ENCODE measurements around the gene RERE. TPM values are rescaled to one million over a fixed set of nuclear protein-coding genes. Genes with fewer than 3 reads are reported as not detected.

RERE gene
- total RNA-seq, 1 experiment from 2014 or later: 73.4 TPM

DNA sequence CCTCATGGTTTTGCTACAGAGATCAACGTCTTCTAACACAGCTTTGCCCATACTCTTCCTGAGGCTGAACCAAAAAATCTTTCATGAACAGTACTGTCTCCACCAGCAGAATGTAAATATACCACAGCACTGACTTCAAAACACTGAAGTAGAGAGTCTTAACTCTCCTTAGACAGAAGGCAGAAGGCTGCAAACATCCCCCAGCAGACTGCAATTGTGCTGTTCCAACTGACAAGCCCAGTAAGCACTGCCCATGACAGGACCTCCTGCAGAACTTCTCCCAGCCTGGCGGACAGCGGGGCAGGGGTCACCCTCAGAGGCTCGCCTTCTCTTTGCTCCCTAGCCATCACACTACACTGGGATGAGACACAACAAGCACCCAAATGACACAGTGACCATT is 218.7 kb downstream of the RERE start:
- DNase-seq: no peak
- no peaks in the 10 kb centered on the region for H3K4me1 ChIP-seq (replicated peaks; ENCODE audit: insufficient read depth)
- no peaks in the 10 kb centered on the region for H3K27me3 ChIP-seq (ENCODE audit: insufficient read depth, low read depth)
- no peaks in the 10 kb centered on the region for H3F3A ChIP-seq (ENCODE audit: insufficient read depth, low read depth)
- intact Hi-C loops (cut with micrococcal nuclease; ENCODE audit: unreplicated experiment): no loop called here
- H3K9me3 ChIP-seq (ENCODE audit: insufficient read depth, low read depth): no peaks in the 10 kb centered on the region
- no TSS peak for BruUV-seq (replicated peaks)
- ChIA-PET CTCF (interaction anchor here (0.6 kb wide), 1 partner anchor 8 kb away, joined by 4 read pairs; no protein-coding TSS in a partner anchor), POLR2A (ENCODE audit: unreplicated experiment) (no interaction called here)
- H4K20me1 ChIP-seq (ENCODE audit: insufficient read depth): 0 out of 2 replicates have a peak, but pooled peaks cover 3% of the 10 kb centered on the region
- no peak for TF ChIP-seq EZH2 (IDR thresholded peaks at IDR 0.05; ENCODE audit: low read depth)
- TF ChIP-seq, protein P1, sequence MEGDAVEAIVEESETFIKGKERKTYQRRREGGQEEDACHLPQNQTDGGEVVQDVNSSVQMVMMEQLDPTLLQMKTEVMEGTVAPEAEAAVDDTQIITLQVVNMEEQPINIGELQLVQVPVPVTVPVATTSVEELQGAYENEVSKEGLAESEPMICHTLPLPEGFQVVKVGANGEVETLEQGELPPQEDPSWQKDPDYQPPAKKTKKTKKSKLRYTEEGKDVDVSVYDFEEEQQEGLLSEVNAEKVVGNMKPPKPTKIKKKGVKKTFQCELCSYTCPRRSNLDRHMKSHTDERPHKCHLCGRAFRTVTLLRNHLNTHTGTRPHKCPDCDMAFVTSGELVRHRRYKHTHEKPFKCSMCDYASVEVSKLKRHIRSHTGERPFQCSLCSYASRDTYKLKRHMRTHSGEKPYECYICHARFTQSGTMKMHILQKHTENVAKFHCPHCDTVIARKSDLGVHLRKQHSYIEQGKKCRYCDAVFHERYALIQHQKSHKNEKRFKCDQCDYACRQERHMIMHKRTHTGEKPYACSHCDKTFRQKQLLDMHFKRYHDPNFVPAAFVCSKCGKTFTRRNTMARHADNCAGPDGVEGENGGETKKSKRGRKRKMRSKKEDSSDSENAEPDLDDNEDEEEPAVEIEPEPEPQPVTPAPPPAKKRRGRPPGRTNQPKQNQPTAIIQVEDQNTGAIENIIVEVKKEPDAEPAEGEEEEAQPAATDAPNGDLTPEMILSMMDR (conservative IDR thresholded peaks at IDR 0.05): no peak
- H3K36me3 ChIP-seq (ENCODE audit: low read depth): no peaks in the 10 kb centered on the region
- H2AFZ ChIP-seq: no peak overlapping the region
- no peak overlapping the region for H3K4me3 ChIP-seq
- no peak overlapping the region for H3K4me2 ChIP-seq
- H3K79me2 ChIP-seq (ENCODE audit: low read depth): no peaks in the 10 kb centered on the region
- H3K27ac ChIP-seq: no peak overlapping the region
- H3K9me2 ChIP-seq (ENCODE audit: insufficient read depth): no peaks in the 10 kb centered on the region

DNA sequence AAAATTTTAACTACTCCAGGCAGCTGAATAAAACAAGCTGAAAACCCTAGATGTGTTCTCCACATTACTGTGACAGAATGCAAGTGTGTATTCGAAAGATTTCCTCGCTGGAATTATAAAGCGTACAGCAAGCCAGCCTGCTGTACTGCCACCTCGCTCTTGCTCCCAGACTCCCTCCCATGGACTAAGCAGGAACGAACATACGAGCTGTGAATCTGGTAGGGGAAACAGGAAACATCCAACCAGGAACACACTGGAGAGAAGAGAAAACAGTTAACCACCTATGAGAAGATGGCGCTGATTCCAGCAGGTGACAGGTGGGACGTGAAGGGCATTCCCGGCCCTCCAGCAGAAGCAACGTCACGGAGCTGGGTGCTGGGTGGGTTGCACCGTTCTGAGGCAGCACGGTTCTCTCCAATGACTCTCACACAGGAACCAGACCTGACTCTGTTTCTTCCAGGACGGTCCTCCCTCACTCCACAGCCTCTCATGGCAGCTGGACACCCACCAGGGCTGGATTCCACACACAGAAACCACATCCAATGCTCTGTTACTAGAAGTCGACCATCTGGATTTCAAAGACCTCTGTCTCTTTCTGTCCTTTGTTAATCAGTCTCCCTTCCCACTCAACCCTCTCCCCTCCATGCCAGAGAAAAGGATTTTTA is 219.2 kb downstream of the RERE start:
- Histone ChIP-seq H3K9me3 (ENCODE audit: insufficient read depth, low read depth) (no peaks in the 10 kb centered on the region), H3K27me3 (ENCODE audit: insufficient read depth, low read depth) (no peaks in the 10 kb centered on the region), H4K20me1 (ENCODE audit: insufficient read depth) (0 out of 2 replicates have a peak, but pooled peaks cover 3% of the 10 kb centered on the region), H2AFZ (no peak overlapping the region), H3K4me3 (no peak overlapping the region), H3K27ac (no peak overlapping the region), H3K9me2 (ENCODE audit: insufficient read depth) (no peaks in the 10 kb centered on the region), H3K79me2 (ENCODE audit: low read depth) (no peaks in the 10 kb centered on the region), H3K4me2 (no peak overlapping the region), H3K36me3 (ENCODE audit: low read depth) (no peaks in the 10 kb centered on the region), H3F3A (ENCODE audit: insufficient read depth, low read depth) (no peaks in the 10 kb centered on the region), H3K4me1 (replicated peaks; ENCODE audit: insufficient read depth) (no peaks in the 10 kb centered on the region)
- TF ChIP-seq EZH2 (IDR thresholded peaks at IDR 0.05; ENCODE audit: low read depth): no peak
- TF ChIP-seq, protein P1 (conservative IDR thresholded peaks at IDR 0.05): no peak
- no peak for DNase-seq
- ChIA-PET CTCF (no interaction called here), POLR2A (ENCODE audit: unreplicated experiment) (no interaction called here)
- no TSS peak for BruUV-seq (replicated peaks)
- intact Hi-C loops (cut with micrococcal nuclease; ENCODE audit: unreplicated experiment): no loop called here

DNA sequence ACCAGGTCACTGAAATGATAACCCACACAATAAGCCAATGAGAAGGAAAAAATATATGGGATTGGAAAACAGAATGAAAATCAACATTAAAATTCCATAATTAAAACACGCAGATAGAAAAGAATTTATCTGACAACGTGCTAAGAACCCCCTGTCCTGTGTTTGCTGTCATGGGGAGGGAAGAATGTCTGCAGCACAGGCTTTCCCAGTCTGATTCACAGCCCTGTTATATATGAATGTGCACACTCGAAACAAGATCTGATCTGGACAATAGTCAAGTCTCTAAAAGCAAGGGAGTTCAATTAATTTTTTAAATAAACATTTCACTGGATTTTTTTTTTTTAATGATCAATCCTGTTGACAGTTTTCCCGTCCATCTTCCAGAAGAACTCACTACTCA is 220.0 kb downstream of the RERE start:
- CTCF ChIA-PET: no interaction called here
- Histone ChIP-seq H3K27ac (no peak overlapping the region), H3K4me2 (no peak overlapping the region), H4K20me1 (ENCODE audit: insufficient read depth) (0 out of 2 replicates have a peak, but pooled peaks cover 3% of the 10 kb centered on the region), H3K36me3 (ENCODE audit: low read depth) (no peaks in the 10 kb centered on the region), H3K9me2 (ENCODE audit: insufficient read depth) (no peaks in the 10 kb centered on the region), H3K9me3 (ENCODE audit: insufficient read depth, low read depth) (no peaks in the 10 kb centered on the region), H3K4me3 (no peak overlapping the region), H3K27me3 (ENCODE audit: insufficient read depth, low read depth) (no peaks in the 10 kb centered on the region), H2AFZ (no peak overlapping the region), H3F3A (ENCODE audit: insufficient read depth, low read depth) (no peaks in the 10 kb centered on the region), H3K79me2 (ENCODE audit: low read depth) (no peaks in the 10 kb centered on the region), H3K4me1 (replicated peaks; ENCODE audit: insufficient read depth) (no peaks in the 10 kb centered on the region)
- intact Hi-C loops (cut with micrococcal nuclease; ENCODE audit: unreplicated experiment): no loop called here
- BruUV-seq (replicated peaks): no TSS peak
- POLR2A ChIA-PET (ENCODE audit: unreplicated experiment): no interaction called here
- TF ChIP-seq, protein P1 (conservative IDR thresholded peaks at IDR 0.05): no peak
- TF ChIP-seq EZH2 (IDR thresholded peaks at IDR 0.05; ENCODE audit: low read depth): no peak
- no peak for DNase-seq

All from PC-9 (cell line).